Measurements from ENCODE around the gene NISCH. TPM values are rescaled to one million over a fixed set of nuclear protein-coding genes. Genes with fewer than 3 reads are reported as not detected.

Gene NISCH
- total and polyA plus RNA-seq, 5 donors from 2014 or later: 12.6 to 168 (median 16.4) TPM

- ATAC-seq (ENCODE audit: low read depth in 2 of 2) (no peak), DNase-seq (no peak)
- Histone ChIP-seq H3K9me3 (ENCODE audit: control insufficient read depth in 2 of 2, low read length in 2 of 2) (no peaks in the 10 kb centered on the region), H3K4me1 (ENCODE audit: control insufficient read depth, insufficient read depth, low read length, poor library complexity, severe bottlenecking) (peaks cover 32% of the 10 kb centered on the region), H3K27me3 (ENCODE audit: control insufficient read depth, insufficient read depth, low read length) (no peaks in the 10 kb centered on the region), H3K27ac (ENCODE audit: insufficient read depth, low read length, poor library complexity, severe bottlenecking) (no peak overlapping the region), H3K36me3 (ENCODE audit: control insufficient read depth, insufficient read depth, low read length) (peaks cover 11% of the 10 kb centered on the region), H3K4me3 (ENCODE audit: low read depth, low read length) (no peak overlapping the region)
- Mint-ChIP-seq H3K9me3 (no peaks in the 10 kb centered on the region), H3K4me1 (peaks cover 0 to 25% (median 9%) of the 10 kb centered on the region in 4 donors), H3K4me3 (no peak overlapping the region), H3K27me3 (no peaks in the 10 kb centered on the region), H3K27ac (no peak overlapping the region), H3K36me3 (no peaks in the 10 kb centered on the region)
Measured at GRCh38 chr3:52441772-52442332, 13.6 kb upstream of the NISCH start.

GRCh38 chr3:52442409-52443267 lies 12.8 kb upstream of the NISCH start:
- H3K4me3 Mint-ChIP-seq: peak overlapping the region in 3 of 4 donors; percentile 62 to 75 (median 66)
- DNase-seq (no peak), ATAC-seq (ENCODE audit: low read depth in 2 of 2) (no peak)
- H3K9me3 Mint-ChIP-seq: no peaks in the 10 kb centered on the region
- H3K27ac ChIP-seq (ENCODE audit: insufficient read depth, low read length, poor library complexity, severe bottlenecking): no peak overlapping the region
- no peak overlapping the region for H3K4me3 ChIP-seq (ENCODE audit: low read depth, low read length)
- H3K27me3 ChIP-seq (ENCODE audit: control insufficient read depth, insufficient read depth, low read length): no peaks in the 10 kb centered on the region
- peaks cover 37% of the 10 kb centered on the region for H3K4me1 ChIP-seq (ENCODE audit: control insufficient read depth, insufficient read depth, low read length, poor library complexity, severe bottlenecking)
- no peak overlapping the region for H3K27ac Mint-ChIP-seq
- peaks cover 0 to 29% (median 13%) of the 10 kb centered on the region in 4 donors for H3K4me1 Mint-ChIP-seq
- H3K36me3 ChIP-seq (ENCODE audit: control insufficient read depth, insufficient read depth, low read length): peaks cover 5% of the 10 kb centered on the region
- no peaks in the 10 kb centered on the region for H3K27me3 Mint-ChIP-seq
- no peaks in the 10 kb centered on the region for H3K9me3 ChIP-seq (ENCODE audit: control insufficient read depth in 2 of 2, low read length in 2 of 2)
- no peaks in the 10 kb centered on the region for H3K36me3 Mint-ChIP-seq

GRCh38 chr3:52443268-52443610 lies 12.2 kb upstream of the NISCH start:
- H3K27me3 Mint-ChIP-seq: peaks cover 4% of the 10 kb centered on the region
- ATAC-seq (ENCODE audit: low read depth in 2 of 2) (no peak), DNase-seq (no peak)
- Histone ChIP-seq H3K27me3 (ENCODE audit: control insufficient read depth, insufficient read depth, low read length) (no peaks in the 10 kb centered on the region), H3K36me3 (ENCODE audit: control insufficient read depth, insufficient read depth, low read length) (peaks cover 5% of the 10 kb centered on the region), H3K4me1 (ENCODE audit: control insufficient read depth, insufficient read depth, low read length, poor library complexity, severe bottlenecking) (peaks cover 37% of the 10 kb centered on the region), H3K4me3 (ENCODE audit: low read depth, low read length) (peak overlapping the region; percentile 44), H3K27ac (ENCODE audit: insufficient read depth, low read length, poor library complexity, severe bottlenecking) (no peak overlapping the region), H3K9me3 (ENCODE audit: control insufficient read depth in 2 of 2, low read length in 2 of 2) (no peaks in the 10 kb centered on the region)
- H3K4me3 Mint-ChIP-seq: peak overlapping the region; percentile 62 to 75 (median 65)
- H3K36me3 Mint-ChIP-seq: no peaks in the 10 kb centered on the region
- no peak overlapping the region for H3K27ac Mint-ChIP-seq
- no peaks in the 10 kb centered on the region for H3K9me3 Mint-ChIP-seq
- peaks cover 0 to 34% (median 13%) of the 10 kb centered on the region in 4 donors for H3K4me1 Mint-ChIP-seq

- peaks cover 5% of the 10 kb centered on the region for H3K36me3 ChIP-seq (ENCODE audit: control insufficient read depth, insufficient read depth, low read length)
- H3K4me3 Mint-ChIP-seq: peak overlapping the region; percentile 47 to 74 (median 64)
- H3K27me3 ChIP-seq (ENCODE audit: control insufficient read depth, insufficient read depth, low read length): no peaks in the 10 kb centered on the region
- H3K4me3 ChIP-seq (ENCODE audit: low read depth, low read length): peak overlapping the region; percentile 44
- no peaks in the 10 kb centered on the region for H3K36me3 Mint-ChIP-seq
- no peaks in the 10 kb centered on the region for H3K9me3 ChIP-seq (ENCODE audit: control insufficient read depth in 2 of 2, low read length in 2 of 2)
- ATAC-seq (ENCODE audit: low read depth in 2 of 2): no peak
- no peak overlapping the region for H3K27ac ChIP-seq (ENCODE audit: insufficient read depth, low read length, poor library complexity, severe bottlenecking)
- H3K27me3 Mint-ChIP-seq: peaks cover 4% of the 10 kb centered on the region
- no peak for DNase-seq
- peaks cover 0 to 36% (median 13%) of the 10 kb centered on the region in 4 donors for H3K4me1 Mint-ChIP-seq
- H3K4me1 ChIP-seq (ENCODE audit: control insufficient read depth, insufficient read depth, low read length, poor library complexity, severe bottlenecking): peaks cover 37% of the 10 kb centered on the region
- H3K9me3 Mint-ChIP-seq: no peaks in the 10 kb centered on the region
- no peak overlapping the region for H3K27ac Mint-ChIP-seq
Measured at GRCh38 chr3:52443791-52444687, 11.4 kb upstream of the NISCH start.

GRCh38 chr3:52444860-52445793 lies 10.3 kb upstream of the NISCH start, which contains the start of gene SEMA3G:
Gene SEMA3G, minus strand, starts transcription at chr3:52445103. Its CDS starts 76 bp downstream, at chr3:52445027.
- H3K4me3 ChIP-seq (ENCODE audit: low read depth, low read length): peak within 1 kb of the TSS; percentile 44
- no peaks in the 10 kb centered on the region for H3K9me3 ChIP-seq (ENCODE audit: control insufficient read depth in 2 of 2, low read length in 2 of 2)
- no peaks in the 10 kb centered on the region for H3K27me3 ChIP-seq (ENCODE audit: control insufficient read depth, insufficient read depth, low read length)
- H3K4me3 Mint-ChIP-seq: peak within 1 kb of the TSS; percentile 73 to 82 (median 76)
- peaks cover 5% of the 10 kb centered on the region for H3K36me3 ChIP-seq (ENCODE audit: control insufficient read depth, insufficient read depth, low read length)
- ATAC-seq (ENCODE audit: low read depth in 2 of 2): peak; percentile 95 to 97
- H3K4me1 ChIP-seq (ENCODE audit: control insufficient read depth, insufficient read depth, low read length, poor library complexity, severe bottlenecking): peaks cover 37% of the 10 kb centered on the region
- H3K27ac ChIP-seq (ENCODE audit: insufficient read depth, low read length, poor library complexity, severe bottlenecking): peak within 1 kb of the TSS; percentile 23
- no peaks in the 10 kb centered on the region for H3K36me3 Mint-ChIP-seq
- H3K4me1 Mint-ChIP-seq: peaks cover 0 to 36% (median 13%) of the 10 kb centered on the region in 4 donors
- H3K9me3 Mint-ChIP-seq: no peaks in the 10 kb centered on the region
- peak; percentile 73 to 89 (median 79) for DNase-seq
- H3K27ac Mint-ChIP-seq: peak within 1 kb of the TSS in 2 of 3 donors; percentile 35 to 36
- peaks cover 4% of the 10 kb centered on the region for H3K27me3 Mint-ChIP-seq

- H3K4me1 ChIP-seq (ENCODE audit: control insufficient read depth, insufficient read depth, low read length, poor library complexity, severe bottlenecking): peaks cover 37% of the 10 kb centered on the region
- no peaks in the 10 kb centered on the region for H3K36me3 ChIP-seq (ENCODE audit: control insufficient read depth, insufficient read depth, low read length)
- Mint-ChIP-seq H3K9me3 (no peaks in the 10 kb centered on the region), H3K4me1 (peaks cover 0 to 36% (median 13%) of the 10 kb centered on the region in 4 donors), H3K4me3 (no peak overlapping the region), H3K27ac (no peak overlapping the region), H3K36me3 (no peaks in the 10 kb centered on the region), H3K27me3 (peaks cover 4% of the 10 kb centered on the region)
- no peak for ATAC-seq (ENCODE audit: low read depth in 2 of 2)
- no peaks in the 10 kb centered on the region for H3K27me3 ChIP-seq (ENCODE audit: control insufficient read depth, insufficient read depth, low read length)
- no peaks in the 10 kb centered on the region for H3K9me3 ChIP-seq (ENCODE audit: control insufficient read depth in 2 of 2, low read length in 2 of 2)
- no peak overlapping the region for H3K27ac ChIP-seq (ENCODE audit: insufficient read depth, low read length, poor library complexity, severe bottlenecking)
- DNase-seq: no peak
- no peak overlapping the region for H3K4me3 ChIP-seq (ENCODE audit: low read depth, low read length)
Measured at GRCh38 chr3:52446042-52446441, 9.4 kb upstream of the NISCH start.

Measured in CD4-positive, CD25-positive, alpha-beta regulatory T cell (primary cell).